Activated effector memory CD4-positive, alpha-beta T cell treated with Interleukin-2 at 50 U/mL for 16 hours (primary cell): Measurements from ENCODE around the gene MVD.
A peak's percentile ranks its signal among the peaks of the same experiment; 100 is the strongest.

Experiments used
- DNase-seq: peaks from one replicate; pipeline ENCODE4 v3.0.0-alpha.2; 2020

MVD gene

DNA sequence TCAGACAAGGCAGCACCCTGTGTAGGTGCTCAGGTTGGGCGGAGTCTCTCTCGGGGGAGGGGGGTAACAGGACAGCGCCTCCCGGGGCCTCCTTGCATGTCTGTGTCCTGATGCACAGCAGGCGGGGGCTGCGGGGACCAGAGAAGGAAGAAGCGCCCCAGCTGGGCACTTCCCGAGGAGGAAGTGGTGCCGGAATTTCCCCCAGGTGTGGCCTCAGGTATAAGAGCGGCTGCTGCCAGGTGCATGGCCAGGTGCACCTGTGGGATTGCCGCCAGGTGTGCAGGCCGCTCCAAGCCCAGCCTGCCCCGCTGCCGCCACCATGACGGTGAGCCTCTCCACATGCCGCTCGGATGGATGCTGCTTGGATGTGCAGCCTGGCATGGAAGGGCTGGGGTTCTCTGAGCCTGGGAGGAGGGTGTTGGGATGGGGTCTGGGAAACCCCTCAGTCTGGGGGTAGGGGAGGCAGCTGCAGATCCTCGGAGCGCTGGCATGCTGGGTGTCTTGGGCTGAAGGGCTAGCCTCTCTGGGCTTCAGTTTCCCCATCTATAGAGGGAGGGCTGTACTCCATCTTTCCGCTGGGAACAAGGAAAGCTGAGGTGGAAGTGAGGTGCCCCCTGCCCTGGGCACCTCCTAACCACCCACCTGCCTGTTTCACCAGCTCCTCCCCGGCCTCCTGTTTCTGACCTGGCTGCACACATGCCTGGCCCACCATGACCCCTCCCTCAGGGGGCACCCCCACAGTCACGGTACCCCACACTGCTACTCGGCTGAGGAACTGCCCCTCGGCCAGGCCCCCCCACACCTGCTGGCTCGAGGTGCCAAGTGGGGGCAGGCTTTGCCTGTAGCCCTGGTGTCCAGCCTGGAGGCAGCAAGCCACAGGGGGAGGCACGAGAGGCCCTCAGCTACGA, 24.3 kb downstream of the MVD start, which contains the start of gene IL17C:
Gene IL17C (plus strand): TSS at position 250 of the 908 bp plus-strand sequence. CDS start 70 bp downstream, at position 320.
- no peak for DNase-seq

DNA sequence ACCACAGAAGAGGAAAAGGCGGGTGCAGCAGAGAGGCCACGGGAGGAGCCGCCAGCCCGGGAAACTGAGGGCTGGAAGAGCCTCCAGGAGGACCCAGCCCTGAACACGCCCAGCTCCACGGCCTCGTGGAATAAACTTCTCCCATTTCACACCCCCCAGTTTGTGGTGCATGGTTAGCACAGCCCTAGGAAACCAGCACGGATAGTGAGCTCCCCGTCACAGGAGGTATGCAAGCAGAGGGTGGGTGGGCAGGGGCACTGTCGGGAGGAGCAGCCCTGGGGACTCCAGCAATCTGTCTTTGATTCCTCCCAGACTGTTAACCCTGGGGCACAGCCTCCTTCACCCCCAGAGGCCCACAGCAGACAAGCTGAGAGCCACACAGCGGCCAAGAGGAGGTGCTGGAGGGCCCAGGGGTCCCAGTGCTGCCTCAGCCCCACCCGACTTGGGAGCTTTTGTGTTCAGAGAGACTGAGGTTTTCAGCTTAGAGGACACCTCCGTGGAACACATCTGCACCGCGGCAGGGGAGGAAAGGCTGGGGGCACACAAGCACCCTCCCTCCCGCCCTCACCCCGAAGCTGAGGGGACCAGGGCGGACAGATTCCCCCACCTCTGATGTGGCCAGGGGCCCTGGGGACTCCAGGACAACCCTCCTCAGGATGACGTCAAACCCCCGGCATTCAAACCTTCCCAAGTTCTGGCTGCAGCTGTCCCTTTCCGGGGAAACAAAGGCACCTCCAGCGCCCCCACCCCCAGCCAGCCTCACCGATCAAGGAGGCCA, 26.2 kb downstream of the MVD start:
- DNase-seq = no peak

DNA sequence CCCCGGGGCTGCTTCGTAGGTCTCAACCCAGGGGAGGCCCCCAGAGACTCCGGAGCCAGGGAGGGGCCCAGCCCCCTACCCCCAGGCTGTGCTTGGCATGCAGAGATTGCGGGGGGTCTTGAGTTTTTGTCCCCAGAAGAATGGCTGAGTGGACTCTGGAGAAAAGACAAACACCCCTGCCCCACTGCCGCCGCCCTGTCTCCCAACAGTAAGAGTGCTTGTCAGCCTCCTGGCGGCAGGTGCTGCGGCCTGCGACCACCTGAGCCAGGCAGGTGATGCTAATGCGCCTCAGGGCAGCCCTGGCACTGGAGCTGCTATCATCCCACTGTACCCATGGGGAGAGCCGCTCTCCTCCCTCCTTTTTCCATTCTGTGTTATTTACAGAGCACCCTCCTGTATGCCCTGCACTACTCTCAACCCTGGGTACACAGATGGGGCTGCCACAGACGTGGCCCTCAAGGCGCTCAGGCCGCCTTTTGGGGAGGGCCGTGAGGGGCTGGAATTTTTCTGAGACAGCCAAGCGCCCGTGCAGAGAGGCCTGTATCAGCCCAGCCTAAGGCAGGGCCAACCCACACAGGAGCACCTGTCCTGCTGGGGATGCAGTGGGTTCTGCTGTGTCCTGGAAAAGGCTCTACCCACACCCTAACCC, 27.1 kb downstream of the MVD start:
- no peak for DNase-seq

DNA sequence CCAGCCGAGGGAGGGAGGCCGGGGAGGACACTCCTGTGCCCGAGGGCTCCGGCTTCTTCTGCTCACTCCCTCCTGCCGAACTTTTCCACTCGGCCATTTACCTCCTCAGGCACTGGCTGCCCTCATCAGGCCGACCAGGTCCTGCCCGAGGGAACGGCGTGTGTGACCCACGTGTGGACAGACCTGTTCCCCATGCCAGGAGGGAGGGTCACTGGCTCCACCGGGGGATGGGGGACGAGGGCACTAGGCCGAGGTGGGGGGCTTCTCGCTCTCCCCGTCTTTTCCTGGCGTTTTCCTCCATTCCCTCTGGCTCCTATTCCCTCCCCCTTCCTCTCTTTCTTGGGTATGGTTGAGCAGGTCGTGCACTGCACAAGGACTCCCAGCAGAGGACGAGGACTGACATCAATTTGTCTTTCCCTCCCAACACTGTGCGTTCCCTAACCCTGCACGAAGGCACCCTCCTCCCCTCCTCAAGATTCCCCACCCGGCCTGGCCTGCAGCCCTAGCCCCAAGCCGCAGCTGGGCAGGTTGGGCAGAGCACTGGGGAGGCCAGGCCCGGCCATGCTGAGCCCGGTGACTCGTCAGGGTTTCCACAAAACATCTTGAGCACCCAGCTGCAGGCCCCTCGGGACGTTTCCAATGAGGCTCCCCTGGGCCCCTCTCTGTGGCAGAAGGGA, 27.8 kb downstream of the MVD start:
- no peak for DNase-seq

DNA sequence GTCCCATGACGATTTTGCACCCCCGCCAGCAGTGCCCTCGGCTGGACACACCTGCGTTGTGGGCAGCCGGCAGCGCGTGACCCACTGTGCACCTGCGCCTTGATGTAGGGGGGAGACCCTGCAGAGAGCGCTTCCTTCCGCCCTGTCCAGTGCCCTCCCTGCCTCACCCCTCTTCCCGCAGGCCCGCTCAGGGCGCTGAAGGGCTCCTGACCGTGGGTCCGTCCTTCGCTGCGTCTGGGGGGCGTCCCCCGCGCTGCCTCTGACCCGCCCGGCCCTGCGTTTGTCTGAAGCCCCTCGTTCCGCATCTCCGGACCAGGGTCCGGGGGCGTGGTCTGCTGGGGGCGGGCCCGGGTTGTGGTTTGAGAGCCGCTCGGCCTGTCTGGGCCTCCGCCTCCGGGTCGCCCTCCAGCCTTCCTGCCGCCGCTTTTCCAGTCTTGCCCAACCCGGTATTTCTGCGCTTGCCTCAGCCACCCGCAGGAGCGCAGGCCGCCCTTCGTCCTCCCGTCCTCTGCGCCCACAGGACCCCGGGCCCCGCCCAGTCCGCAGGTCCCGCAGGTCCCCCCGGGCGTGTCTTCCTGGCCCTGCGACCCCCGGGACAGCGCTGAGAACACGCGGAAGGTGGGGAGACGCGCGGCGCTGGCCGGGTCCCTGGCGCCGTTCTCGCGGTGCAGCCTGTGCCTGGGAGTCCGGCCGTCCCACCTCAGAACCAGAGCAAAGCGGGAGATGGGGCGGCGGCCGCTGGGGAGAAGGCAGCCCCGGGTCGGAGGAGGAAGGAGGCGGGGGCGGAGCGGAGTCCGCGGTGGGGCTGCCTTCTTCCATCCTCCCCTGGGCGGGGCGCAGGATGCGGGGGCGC, 28.5 kb downstream of the MVD start:
- peak; percentile 52 for DNase-seq

DNA sequence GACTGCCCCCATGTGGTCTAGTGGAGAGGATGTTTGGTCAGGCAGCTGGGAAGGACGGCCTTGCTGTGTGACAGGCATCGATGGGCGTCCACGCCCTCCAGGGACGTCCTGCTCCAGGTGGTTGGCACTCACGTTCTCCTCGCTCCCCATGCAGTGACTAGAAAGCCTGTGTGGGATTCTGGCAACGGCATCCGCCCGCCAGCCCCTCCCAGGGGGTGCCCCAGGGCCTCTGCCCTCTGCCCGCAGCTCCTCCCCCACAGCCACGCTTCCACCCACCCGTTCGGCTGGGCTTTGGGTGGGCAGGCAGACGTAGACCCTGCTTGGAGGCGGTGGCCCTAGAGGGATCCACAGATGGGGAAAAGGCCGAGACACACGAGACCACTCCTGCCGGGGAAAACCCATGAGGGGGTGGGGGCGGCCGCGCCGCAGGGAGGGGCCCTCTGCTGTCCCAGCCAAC, 29.2 kb downstream of the MVD start:
- DNase-seq = peak; percentile 47

DNA sequence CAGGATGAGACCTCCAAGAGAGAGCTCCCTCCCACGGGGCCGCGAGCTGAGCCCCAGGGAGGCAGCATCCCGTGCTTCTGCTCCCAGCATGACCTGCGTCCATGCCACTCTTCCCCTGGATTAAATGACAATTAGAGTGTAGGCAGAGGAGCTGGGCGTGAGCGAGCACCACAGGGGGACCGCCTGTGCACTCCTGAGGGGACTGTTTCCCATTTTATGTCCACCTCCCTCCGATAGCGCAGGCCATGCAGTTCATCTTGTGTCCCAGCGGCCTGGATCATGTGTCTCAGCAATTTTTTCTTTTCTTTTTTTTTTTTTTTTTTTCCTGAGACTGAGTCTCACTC, 30.3 kb downstream of the MVD start:
- no peak for DNase-seq

DNA sequence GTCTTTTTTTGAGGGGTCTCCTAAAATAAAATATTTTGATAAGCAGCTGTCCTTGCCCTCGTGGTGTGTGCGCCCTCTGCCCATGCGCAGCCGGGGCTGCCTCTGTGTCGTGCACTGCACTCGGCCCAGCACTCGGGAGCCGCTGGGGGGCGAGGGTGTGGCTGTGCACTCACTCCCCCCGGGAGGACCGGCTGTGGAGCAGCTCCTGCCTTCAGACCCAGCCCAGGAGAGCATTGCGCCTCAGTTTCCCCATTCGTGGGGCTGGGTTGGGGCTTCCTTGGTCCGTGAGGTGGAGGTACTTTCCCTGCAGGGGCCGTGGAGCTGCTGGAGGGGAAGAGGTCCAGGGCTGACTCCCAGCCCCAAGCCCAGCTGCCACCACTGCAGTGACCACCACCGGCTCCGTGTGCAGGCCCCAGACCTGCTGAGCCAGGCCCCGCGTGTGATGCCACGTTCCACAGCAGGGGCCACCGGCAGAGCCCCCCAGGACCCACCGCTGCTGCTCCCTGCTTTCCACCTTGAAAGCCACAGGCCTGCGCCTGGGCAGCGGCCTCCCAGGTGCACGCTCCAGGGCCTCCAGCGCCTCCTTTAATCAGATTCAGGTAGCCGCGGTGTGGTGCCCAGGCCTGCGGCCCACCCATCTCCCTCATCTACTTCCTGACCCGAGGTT, 30.8 kb downstream of the MVD start:
- DNase-seq = no peak

DNA sequence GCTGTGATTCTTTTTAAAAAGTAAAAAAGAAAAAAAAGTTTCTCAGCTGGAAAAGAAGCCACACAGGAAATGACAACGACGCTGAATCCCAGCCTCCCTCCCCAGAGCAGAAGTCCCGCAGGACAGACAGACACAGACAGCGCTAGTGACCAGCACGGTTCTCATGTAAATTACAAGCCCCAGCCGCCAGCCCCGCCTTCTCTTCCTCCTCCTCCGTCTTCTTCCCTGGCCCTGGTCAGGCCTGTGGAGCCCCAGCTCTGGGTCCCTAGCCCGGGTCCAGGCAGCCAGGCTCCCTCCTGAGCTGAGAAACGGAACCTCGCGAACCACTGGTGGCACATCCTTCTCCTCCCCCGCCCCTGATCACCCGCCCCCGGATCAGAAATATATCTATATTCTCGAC, 31.5 kb downstream of the MVD start:
- DNase-seq = no peak

DNA sequence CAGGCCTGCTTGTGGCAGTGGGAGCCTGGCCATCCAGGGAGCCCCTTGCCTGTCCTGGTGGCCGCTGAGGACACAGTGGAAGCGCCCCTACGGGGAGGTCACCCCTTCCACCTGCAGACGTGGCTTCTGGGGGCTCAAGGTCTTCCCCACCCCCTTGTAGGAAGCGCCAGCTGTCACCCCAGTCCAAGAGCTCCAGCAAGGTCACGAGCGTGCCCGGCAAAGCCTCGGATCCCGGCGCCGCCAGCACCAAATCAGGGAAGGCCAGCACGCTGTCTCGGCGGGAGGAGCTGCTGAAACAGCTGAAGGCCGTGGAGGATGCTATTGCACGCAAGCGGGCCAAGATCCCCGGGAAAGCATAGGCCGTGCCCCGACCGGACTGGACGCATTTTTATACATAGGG, 31.9 kb downstream of the MVD start:
- DNase-seq = no peak

DNA sequence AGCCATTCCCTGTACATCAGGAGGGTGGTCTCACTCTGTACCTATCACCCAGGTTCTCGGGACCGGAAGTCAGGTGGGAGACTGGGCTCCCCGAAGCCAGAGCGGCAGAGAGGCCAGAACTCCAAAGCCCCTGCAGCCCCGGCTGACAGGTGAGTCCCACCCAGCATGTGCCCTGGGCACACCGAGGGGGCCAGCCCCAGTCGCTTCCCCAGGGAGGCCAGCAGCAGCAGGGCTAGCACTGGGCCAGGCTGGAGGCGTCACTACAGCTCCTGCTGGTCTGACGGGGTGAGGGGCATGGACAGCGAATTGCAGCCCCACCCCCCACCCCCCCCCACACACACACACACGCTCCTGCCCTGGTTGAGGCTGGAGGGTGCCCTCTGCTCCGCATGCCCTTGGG, 32.5 kb downstream of the MVD start:
- DNase-seq = no peak

DNA sequence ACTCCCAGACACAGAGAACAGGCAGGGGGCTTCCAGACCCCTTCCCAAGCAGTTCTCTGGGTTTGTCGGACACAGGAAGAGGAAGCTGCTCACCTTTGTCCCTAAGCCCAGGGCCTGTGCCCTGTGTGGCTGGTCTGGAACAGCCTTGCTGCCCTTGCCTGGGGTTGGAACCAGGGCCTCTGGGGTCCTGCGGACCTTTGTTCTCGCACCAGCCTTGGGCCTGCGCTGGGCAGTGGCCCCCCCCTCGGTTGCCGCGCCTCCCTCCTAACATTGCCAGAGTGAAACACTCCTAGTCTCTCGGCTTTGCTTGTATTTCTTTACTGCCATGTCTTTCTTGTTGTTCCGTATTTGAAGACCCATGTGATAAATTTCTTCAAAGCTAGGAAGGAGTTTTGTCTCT, 33.1 kb downstream of the MVD start:
- no peak for DNase-seq

DNA sequence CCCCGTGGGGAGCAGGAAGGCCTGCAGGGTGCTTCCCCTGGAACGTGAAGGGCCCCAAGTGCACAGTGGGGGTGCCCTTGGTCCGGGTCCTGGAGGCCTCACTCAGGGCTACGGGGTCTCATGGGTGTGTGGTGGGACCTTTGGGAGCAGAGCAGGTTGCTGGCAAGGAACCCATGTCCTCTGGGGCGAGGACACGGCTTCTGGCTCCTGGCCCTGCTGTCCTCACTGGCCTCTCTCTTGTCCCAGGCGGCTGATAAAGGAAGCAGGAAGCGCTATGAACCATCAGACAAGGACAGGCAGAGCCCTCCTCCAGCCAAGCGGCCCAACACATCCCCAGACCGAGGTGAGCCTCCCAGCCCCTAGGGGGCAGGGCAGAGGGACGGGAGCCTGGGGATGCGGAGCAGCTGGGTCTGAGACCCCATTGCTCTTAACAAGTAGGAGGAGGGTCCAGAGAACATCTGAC, 34.3 kb downstream of the MVD start:
- no peak for DNase-seq

DNA sequence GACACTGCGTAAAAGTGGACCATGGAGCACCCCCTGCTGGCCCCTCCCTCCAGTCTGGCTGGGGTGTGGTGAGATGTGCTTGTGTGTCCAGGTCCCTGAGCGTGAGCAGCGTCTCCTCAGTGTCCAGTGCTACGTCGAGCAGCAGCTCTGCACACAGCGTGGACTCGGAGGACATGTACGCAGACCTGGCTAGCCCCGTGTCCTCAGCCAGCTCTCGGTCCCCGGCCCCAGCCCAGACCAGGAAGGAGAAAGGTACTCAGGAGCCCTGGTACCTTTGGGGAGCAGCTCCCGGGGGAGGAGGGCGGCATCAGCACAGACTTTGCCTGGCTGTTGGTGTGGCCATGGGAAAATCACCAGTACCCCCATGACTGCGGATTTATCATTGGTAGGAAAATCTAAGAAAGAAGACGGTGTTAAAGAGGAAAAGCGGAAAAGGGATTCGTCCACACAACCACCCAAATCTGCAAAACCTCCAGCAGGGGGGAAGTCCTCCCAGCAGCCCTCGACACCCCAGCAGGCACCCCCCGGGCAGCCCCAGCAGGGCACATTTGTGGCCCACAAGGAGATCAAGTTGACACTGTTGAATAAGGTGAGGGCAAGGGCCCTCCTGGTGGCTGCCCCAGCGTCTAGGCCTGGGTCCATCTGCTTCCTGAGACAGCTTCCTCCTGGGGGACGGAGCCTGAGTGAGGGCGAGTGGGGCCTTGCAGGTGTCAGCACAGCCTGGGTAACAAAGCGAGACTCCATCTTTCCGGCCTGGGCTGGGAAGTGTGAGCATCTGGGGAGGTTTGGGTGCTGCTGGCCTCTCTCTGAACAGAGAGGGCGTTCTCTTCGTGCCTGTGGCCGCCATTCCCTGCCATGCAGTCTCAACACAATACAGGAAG, 35.1 kb downstream of the MVD start:
- DNase-seq = no peak

DNA sequence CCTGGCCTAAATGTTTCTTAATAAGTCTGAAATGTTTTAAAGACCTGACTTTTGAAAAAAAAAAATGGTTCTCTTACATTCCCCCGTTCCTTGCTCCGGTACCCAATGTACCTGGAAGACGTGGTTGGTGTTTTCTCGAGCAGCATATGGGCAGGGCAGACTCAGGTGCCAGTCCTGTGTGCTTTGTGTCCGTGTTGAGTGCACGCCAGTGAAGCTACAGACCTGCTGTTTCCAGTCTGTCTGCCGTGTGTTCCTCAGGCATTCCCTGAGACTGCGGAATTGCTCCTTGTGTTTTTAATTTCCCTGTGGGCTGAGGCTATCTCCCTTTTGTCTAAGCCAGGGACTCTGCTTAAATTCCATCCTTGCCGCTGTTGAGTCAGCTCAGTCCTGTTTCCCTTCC, 36.2 kb downstream of the MVD start:
- DNase-seq = no peak

DNA sequence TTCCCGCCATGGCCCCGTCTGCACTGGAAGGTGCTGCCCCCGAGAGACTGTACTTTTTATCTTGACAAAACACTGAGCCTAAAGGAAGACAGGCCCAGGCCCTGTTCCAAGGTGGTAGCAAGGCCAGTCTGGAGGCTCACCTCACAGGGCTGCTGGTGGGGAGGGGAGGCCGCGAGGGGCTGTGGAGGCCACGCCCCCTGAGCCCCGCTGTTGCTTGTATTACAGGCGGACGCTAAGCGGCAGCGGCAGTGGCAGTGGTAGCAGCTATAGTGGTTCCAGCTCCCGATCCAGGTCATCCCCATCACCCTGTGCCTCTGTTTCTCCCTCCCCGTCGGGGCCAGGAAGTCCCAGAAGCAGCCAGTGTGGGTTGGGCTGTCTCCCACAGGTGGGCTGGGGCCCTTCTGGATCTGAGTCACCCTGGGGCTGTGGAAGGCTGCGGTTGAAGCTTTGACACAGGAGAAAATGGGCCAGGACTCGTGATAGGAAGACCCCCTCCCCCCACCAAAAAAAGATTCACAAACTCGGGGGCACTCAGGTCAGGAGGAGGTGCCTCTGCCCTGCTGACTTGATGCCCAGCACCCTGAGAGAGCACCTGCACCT, 37.8 kb downstream of the MVD start:
- no peak for DNase-seq

DNA sequence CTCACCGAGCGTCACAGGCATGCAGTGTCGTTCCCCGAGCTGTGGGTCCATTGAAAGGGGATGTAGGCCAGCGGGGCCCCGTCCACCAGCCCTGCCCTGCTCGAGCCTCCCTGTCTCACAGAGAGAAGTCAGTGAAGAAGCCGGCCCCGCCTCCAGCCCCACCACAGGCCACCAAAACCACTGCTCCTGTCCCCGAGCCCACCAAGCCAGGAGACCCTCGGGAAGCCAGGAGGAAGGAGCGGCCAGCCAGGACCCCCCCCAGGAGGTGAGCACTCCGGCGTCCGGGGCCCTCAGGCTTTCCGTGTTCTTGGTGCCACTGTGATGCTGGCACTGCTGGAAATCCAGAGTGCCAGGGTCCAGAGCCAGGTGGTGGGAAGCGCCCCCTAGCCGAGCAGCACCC, 38.4 kb downstream of the MVD start:
- DNase-seq = no peak

DNA sequence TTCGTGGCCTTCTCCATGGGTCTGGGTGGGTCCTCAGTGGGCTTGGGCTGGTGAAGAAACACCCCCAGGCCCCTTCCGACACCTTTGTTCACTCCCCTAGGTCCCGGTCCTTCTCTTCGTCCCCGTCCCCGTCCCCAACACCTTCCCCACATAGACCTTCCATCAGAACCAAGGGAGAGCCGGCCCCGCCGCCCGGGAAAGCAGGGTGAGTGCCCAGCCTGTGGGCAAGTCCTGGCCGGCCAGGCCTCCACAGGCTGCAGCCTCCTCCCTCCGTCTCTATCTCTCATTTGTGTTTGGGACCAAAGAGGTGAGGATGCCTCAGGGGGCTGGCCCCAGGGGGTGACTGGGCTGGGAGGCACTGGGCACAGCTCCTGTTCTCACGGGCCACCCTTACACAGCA, 39.0 kb downstream of the MVD start:
- no peak for DNase-seq

DNA sequence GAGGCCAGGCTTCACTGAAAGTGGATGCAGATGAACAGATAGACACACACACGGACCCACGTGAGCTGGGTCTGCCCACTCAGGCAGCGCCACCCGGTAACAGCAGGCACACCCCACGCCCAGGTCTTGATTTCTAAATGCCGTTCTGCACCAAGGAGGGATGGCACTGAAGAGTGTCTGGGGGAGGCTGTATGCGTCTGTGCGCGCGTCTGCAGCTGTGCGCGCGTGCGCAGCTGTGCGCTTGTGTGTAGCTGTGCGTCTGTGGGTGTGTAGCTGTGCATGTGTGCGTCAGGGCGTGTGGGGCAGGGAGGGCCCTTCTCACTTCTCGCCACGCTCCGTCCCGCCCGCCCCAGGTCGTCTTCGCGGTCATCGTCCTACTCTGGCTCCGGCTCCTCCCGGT, 40.0 kb downstream of the MVD start:
- no peak for DNase-seq

DNA sequence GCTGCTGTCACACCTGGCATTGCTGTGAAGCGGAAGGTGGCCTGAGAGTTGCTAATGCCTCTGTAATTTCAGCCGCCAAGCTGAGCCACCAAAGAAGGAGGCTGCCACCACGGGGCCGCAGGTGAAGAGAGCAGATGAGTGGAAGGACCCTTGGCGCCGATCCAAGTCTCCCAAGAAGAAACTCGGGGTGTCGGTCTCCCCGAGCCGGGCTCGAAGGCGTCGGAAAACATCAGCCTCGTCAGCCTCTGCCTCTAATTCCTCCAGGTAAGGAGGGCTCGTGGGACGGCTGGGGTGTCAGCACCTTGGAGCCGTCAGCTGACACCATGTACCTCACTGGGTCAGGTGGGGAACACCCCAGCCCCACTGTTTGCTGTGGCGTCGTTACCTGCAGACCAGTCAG, 40.8 kb downstream of the MVD start:
- no peak for DNase-seq
